ENCODE data around the gene FYB2.

DNA sequence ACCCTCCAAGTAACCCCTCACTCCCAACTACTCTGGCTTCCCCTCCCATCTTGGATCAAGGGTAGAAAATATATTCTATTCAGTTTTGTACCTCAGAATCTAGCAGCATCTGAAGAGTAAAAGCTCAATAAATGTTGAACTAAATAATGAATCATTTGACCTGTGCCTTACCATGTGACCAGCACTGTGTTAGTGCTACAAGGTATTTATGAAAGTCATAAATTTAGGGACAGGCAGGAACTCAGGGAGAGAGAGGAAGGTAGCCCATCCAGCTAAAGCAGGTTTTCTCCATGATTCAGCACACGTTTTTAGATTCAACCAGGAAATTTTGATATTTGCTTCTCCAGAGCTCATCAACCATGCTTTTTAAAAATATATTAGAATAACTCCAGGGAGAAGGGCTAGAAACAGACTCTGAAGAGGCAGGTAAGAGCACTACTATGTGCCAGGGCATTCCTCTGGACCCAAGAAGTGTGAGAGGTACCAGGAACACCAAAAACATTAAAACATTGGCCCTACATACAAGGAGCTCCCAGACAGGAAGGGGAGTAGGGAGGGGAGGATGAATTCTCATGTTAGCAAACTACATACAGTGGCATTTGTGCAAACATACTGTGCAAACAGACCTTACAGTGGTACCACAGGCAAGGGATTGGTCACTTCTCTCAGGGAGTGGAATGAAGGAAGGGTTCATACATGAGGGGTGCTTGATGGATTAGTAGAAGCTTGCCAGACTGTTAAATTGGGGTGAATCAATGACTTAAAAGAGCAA lies 64.3 kb downstream of the FYB2 start:
- TF ChIP-seq PKNOX1 (IDR thresholded peaks at IDR 0.05) (no peak), ARNT (IDR thresholded peaks at IDR 0.05) (no peak), HDGF (IDR thresholded peaks at IDR 0.05; ENCODE audit: borderline replicate concordance) (no peak), LEF1 (IDR thresholded peaks at IDR 0.05; ENCODE audit: borderline replicate concordance) (no peak), ZNF384 (IDR thresholded peaks at IDR 0.05) (no peak), TARDBP (IDR thresholded peaks at IDR 0.05) (no peak), ELF4 (IDR thresholded peaks at IDR 0.05) (no peak), FOXK2 (IDR thresholded peaks at IDR 0.05) (no peak)
